Liver (tissue), 3 donors: Measurements from ENCODE around the gene AMPH.

Experiments used
- ATF3 ChIP-seq: IDR thresholded peaks from 2 replicates; pipeline ENCODE4 v1.6.1; 2016; ENCODE audit warnings: antibody characterized with exemption
- EGR1 ChIP-seq, 2 donors: IDR thresholded peaks; 2 replicates each; pipeline ENCODE4 v1.6.1; 2016 to 2018; ENCODE audit warnings: antibody characterized with exemption in 2 of 2, low read depth in 2 of 2
- GABPA ChIP-seq, 2 donors: IDR thresholded peaks in 1 of 2; conservative IDR thresholded peaks in 1 of 2; 2 replicates each; pipeline ENCODE4 v1.6.1; 2016; ENCODE audit warnings: antibody characterized with exemption in 2 of 2, mild to moderate bottlenecking in 1 of 2, moderate library complexity in 1 of 2
- JUND ChIP-seq, 2 donors: IDR thresholded peaks; 2 replicates each; pipeline ENCODE4 v1.6.1; 2016; ENCODE audit warnings: antibody characterized with exemption in 2 of 2
- REST ChIP-seq: IDR thresholded peaks from 2 replicates; pipeline ENCODE4 v1.6.1; 2016; ENCODE audit warnings: antibody characterized with exemption, mild to moderate bottlenecking
- TF ChIP-seq, protein P1 (sequence below): fragments of 150-350 bp; IDR thresholded peaks from 2 replicates; pipeline ENCODE4 v1.5.1; 2017; ENCODE audit warnings: improper control_type of control experiment, low read depth, low read length; ENCODE audit not compliant: missing input control
- donor health status: healthy.
- donor health status: healthy.

DNA sequence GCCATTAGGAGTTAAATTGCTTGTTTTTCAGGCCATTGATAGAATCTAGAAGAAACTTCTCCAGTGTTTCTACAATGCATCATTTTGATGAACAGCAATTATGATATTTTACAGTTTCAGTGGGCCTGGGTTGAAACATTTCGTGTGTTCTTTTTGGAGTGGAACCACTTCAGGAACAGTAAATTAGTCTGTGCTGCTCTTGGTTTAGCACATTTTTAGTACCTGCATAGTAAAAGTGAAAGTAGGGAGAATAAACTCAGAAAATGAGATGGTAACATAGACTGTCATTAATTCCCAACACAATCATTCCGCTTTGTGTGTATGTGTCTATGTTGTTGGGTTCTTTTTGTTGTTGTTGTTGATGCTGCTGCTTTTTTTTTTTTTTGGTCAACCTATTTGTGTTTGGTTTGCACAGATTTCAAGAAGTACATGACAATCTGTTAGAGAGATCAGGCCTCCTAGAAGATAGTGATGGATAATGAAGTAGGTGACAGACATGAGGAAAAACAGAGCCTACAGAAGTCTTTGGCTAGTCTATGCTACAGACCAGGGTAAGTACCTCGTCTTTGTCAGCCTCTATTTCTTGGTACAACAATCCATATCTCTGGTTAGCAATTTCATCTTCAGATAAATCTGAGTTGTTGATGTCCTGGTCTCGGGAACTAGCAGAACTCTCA lies 203.8 kb downstream of the AMPH start:
- TF ChIP-seq EGR1 (IDR thresholded peaks at IDR 0.05; ENCODE audit: low read depth in 2 of 2) (no peak), ATF3 (no peak), REST (no peak), JUND (IDR thresholded peaks at IDR 0.05) (no peak), GABPA (IDR thresholded peaks at IDR 0.05 in 1 of 2, conservative IDR thresholded peaks at IDR 0.05 in 1 of 2) (no peak)
- TF ChIP-seq, protein P1, sequence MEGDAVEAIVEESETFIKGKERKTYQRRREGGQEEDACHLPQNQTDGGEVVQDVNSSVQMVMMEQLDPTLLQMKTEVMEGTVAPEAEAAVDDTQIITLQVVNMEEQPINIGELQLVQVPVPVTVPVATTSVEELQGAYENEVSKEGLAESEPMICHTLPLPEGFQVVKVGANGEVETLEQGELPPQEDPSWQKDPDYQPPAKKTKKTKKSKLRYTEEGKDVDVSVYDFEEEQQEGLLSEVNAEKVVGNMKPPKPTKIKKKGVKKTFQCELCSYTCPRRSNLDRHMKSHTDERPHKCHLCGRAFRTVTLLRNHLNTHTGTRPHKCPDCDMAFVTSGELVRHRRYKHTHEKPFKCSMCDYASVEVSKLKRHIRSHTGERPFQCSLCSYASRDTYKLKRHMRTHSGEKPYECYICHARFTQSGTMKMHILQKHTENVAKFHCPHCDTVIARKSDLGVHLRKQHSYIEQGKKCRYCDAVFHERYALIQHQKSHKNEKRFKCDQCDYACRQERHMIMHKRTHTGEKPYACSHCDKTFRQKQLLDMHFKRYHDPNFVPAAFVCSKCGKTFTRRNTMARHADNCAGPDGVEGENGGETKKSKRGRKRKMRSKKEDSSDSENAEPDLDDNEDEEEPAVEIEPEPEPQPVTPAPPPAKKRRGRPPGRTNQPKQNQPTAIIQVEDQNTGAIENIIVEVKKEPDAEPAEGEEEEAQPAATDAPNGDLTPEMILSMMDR: no peak
